HepG2 (cell line): Measurements from ENCODE around the gene FBXL20. TPM values are rescaled to one million over a fixed set of nuclear protein-coding genes. Genes with fewer than 3 reads are reported as not detected.

Experiments
- AKAP8 ChIP-seq: sonication (generic); formaldehyde crosslinking; IDR thresholded peaks from 2 replicates; pipeline ENCODE4 v1.5.1; 2020; ENCODE audit warnings: mild to moderate bottlenecking, missing genetic modification reagents
- ARID5B ChIP-seq: IDR thresholded peaks from 2 replicates; pipeline ENCODE4 v1.4.0; 2020; ENCODE audit warnings: mild to moderate bottlenecking, missing genetic modification reagents
- IKZF5 ChIP-seq: IDR thresholded peaks from 2 replicates; pipeline ENCODE4 v1.6.1; 2018; ENCODE audit warnings: missing genetic modification reagents, mild to moderate bottlenecking, missing compliant biosample characterization
- MEIS2 ChIP-seq: sonication (generic); formaldehyde crosslinking; IDR thresholded peaks from 2 replicates; pipeline ENCODE4 v1.9.0; 2021; ENCODE audit warnings: mild to moderate bottlenecking, missing genetic modification reagents
- NCOA5 ChIP-seq: sonication (generic); formaldehyde crosslinking; IDR thresholded peaks from 2 replicates; pipeline ENCODE4 v1.4.0; 2020; ENCODE audit warnings: missing genetic modification reagents
- RERE ChIP-seq: IDR thresholded peaks from 2 replicates; pipeline ENCODE4 v1.6.1; 2016; ENCODE audit warnings: low read depth, missing genetic modification reagents, missing compliant biosample characterization
- ZIK1 ChIP-seq: sonication (generic); formaldehyde crosslinking; IDR thresholded peaks from 2 replicates; pipeline ENCODE4 v1.5.0; 2020; ENCODE audit warnings: mild to moderate bottlenecking, low read depth, missing genetic modification reagents, borderline replicate concordance
- ZNF180 ChIP-seq: sonication (generic); formaldehyde crosslinking; IDR thresholded peaks from 2 replicates; pipeline ENCODE4 v1.4.0; 2020; ENCODE audit warnings: low read depth, missing genetic modification reagents, borderline replicate concordance
- ZNF510 ChIP-seq: sonication (generic); formaldehyde crosslinking; IDR thresholded peaks from 2 replicates; pipeline ENCODE4 v1.4.0; 2020; ENCODE audit warnings: low read depth, mild to moderate bottlenecking, missing genetic modification reagents
- polyA plus RNA-seq, 8 experiments: library from polyadenylated mRNA; depleted of rRNA in 3 of 8; stranded (reverse) in 7 of 8; unstranded in 1 of 8; fragments of >200 nt; fragmentation: Illumina TruSeq in 4 of 8; extraction: Trizol in 4 of 8; gene quantifications; 2 replicates each; pipeline versions ENCODE4 v1.2.1 to v1.2.3, GENCODE V29; 2011 to 2016; ENCODE audit warnings: low read depth in 4 of 8, missing spikeins in 1 of 8, mixed read lengths in 1 of 8; ENCODE audit not compliant: insufficient read depth in 1 of 8
- total RNA-seq, 5 experiments: library from RNA; depleted of rRNA; stranded (reverse); fragments of >200 nt; fragmentation: Illumina TruSeq; extraction: Trizol; gene quantifications; 2 replicates each; pipeline ENCODE4 v1.2.3, GENCODE V29; 2016; ENCODE audit warnings: low read depth in 1 of 5
- TF ChIP-seq, protein P1 (sequence below): sonication (generic); formaldehyde crosslinking; IDR thresholded peaks from 2 replicates; pipeline ENCODE4 v1.4.0; 2020; ENCODE audit warnings: missing genetic modification reagents

Gene FBXL20
- total and polyA plus RNA-seq, 2 of the 13 experiments (the other 11 are each of a cell fraction or from before 2014, with no cell fraction given): 10.2 to 10.3 TPM

- TF ChIP-seq MEIS2 (CRISPR knock-in tag): peak; percentile 63
- TF ChIP-seq, protein P1, sequence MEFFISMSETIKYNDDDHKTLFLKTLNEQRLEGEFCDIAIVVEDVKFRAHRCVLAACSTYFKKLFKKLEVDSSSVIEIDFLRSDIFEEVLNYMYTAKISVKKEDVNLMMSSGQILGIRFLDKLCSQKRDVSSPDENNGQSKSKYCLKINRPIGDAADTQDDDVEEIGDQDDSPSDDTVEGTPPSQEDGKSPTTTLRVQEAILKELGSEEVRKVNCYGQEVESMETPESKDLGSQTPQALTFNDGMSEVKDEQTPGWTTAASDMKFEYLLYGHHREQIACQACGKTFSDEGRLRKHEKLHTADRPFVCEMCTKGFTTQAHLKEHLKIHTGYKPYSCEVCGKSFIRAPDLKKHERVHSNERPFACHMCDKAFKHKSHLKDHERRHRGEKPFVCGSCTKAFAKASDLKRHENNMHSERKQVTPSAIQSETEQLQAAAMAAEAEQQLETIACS (CRISPR knock-in tag): peak; percentile 85
- TF ChIP-seq ZNF510 (CRISPR knock-in tag): peak; percentile 69
- no peak; the same call in 1 of the 2 replicates for TF ChIP-seq RERE (CRISPR knock-in tag)
- no peak for TF ChIP-seq NCOA5 (CRISPR knock-in tag)
- TF ChIP-seq AKAP8 (CRISPR knock-in tag): peak; percentile 48; the same call in 1 of the 2 replicates
- 0 out of 2 replicates have a peak, but pooled peaks have one; percentile 64 for TF ChIP-seq IKZF5 (CRISPR knock-in tag)
- TF ChIP-seq ZNF180: no peak
- TF ChIP-seq ZIK1 (CRISPR knock-in tag): no peak
- peak; percentile 35; the same call in 1 of the 2 replicates for TF ChIP-seq ARID5B
Measured at GRCh38 chr17:39401412-39402243, at the start of gene FBXL20 (continued).
